GM13977 (cell line): Measurements from ENCODE around the gene SKP1.

ENCODE experiments used
- DNase-seq: peaks from one replicate; pipeline ENCODE4 v3.0.0; 2012; ENCODE audit warnings: low spot score
- CTCF ChIP-seq: IDR thresholded peaks from 2 replicates; pipeline ENCODE4 v1.5.1; 2012; ENCODE audit warnings: mild to moderate bottlenecking, control low read depth; ENCODE audit not compliant: insufficient read depth; ENCODE audit errors: extremely low read depth, missing control alignments
- in situ Hi-C: fragments of 300-500 bp; cut with MboI; formaldehyde crosslinking; loops from one replicate; pipeline ENCODE4 v1.12.0; 2022; ENCODE audit warnings: low sequenced_read_pairs, low pct_unique_long_range_greater_than_20kb, mixed read lengths, inconsistent platforms; ENCODE audit not compliant: unreplicated experiment

SKP1 gene

GRCh38 chr5:134142806-134143205 lies 33.9 kb downstream of the SKP1 start:
- in situ Hi-C loops, result no loop called here
- no peak for DNase-seq
- TF ChIP-seq CTCF, result no peak

GRCh38 chr5:134142052-134142451 lies 34.7 kb downstream of the SKP1 start:
- in situ Hi-C loops, result no loop called here
- DNase-seq, result no peak
- TF ChIP-seq CTCF, result no peak

GRCh38 chr5:134141331-134142050 lies 35.3 kb downstream of the SKP1 start:
- in situ Hi-C loops, result no loop called here
- no peak for DNase-seq
- peak; percentile 34 for TF ChIP-seq CTCF

- TF ChIP-seq CTCF, result peak; percentile 71
- in situ Hi-C loops, result no loop called here
- DNase-seq, result peak; percentile 66
These were observed 36.1 kb downstream of the SKP1 start for GRCh38 chr5:134140530-134141201.

- peak; percentile 1 for TF ChIP-seq CTCF
- DNase-seq, result no peak
- in situ Hi-C loops, result no loop called here
These were observed 36.8 kb downstream of the SKP1 start for GRCh38 chr5:134139891-134140469.

GRCh38 chr5:134139377-134139851 lies 37.3 kb downstream of the SKP1 start:
- no peak for TF ChIP-seq CTCF
- in situ Hi-C loops, result no loop called here
- DNase-seq, result no peak
